ENCODE data around the gene ARHGAP5. TPM values are rescaled to one million over a fixed set of nuclear protein-coding genes. Genes with fewer than 3 reads are reported as not detected.

The ARHGAP5 gene
- total RNA-seq, 3 donors from 2014 or later (not counting 1 experiment from before 2014, with no cell fraction given), result 31.5 to 45.8 (median 41.1) TPM

GRCh38 chr14:32087907-32088306 lies 10.8 kb downstream of the ARHGAP5 start:
- no peak for DNase-seq
- ATAC-seq, result no peak
- no peaks in the 10 kb centered on the region for H3K9me3 ChIP-seq (ENCODE audit: control insufficient read depth, insufficient read depth, low read length)
- H3K4me1 ChIP-seq (ENCODE audit: control insufficient read depth, insufficient read depth, low read length), result no peaks in the 10 kb centered on the region
- H3K27me3 ChIP-seq (ENCODE audit: control insufficient read depth, insufficient read depth, low read length), result no peaks in the 10 kb centered on the region
- no peak for TF ChIP-seq CTCF (IDR thresholded peaks at IDR 0.05)
- peaks cover 9% of the 10 kb centered on the region for H3K36me3 Mint-ChIP-seq
- H3K27me3 Mint-ChIP-seq (ENCODE audit: low read depth in 2 of 2), result peaks cover 0 to 5% of the 10 kb centered on the region in 2 donors
- 100% methylated on average over 1 of the region's 2 CpGs for WGBS (ENCODE audit: insufficient coverage)
- H3K27ac ChIP-seq (ENCODE audit: low read length), result no peak overlapping the region
- H3K4me1 Mint-ChIP-seq, result peaks cover 0 to 6% of the 10 kb centered on the region in 2 donors
- no peaks in the 10 kb centered on the region for H3K9me3 Mint-ChIP-seq
- H3K4me3 ChIP-seq (ENCODE audit: low read length), result no peak overlapping the region
- H3K36me3 ChIP-seq (ENCODE audit: control insufficient read depth, insufficient read depth, low read length), result peaks cover 10% of the 10 kb centered on the region
- no peak overlapping the region for H3K27ac Mint-ChIP-seq
- intact Hi-C loops (cut with micrococcal nuclease), result no loop called here
- no peak overlapping the region for H3K4me3 Mint-ChIP-seq

- Histone ChIP-seq H3K27me3 (ENCODE audit: control insufficient read depth, insufficient read depth, low read length) (no peaks in the 10 kb centered on the region), H3K4me3 (ENCODE audit: low read length) (no peak overlapping the region), H3K36me3 (ENCODE audit: control insufficient read depth, insufficient read depth, low read length) (peaks cover 10% of the 10 kb centered on the region), H3K27ac (ENCODE audit: low read length) (no peak overlapping the region), H3K4me1 (ENCODE audit: control insufficient read depth, insufficient read depth, low read length) (no peaks in the 10 kb centered on the region), H3K9me3 (ENCODE audit: control insufficient read depth, insufficient read depth, low read length) (no peaks in the 10 kb centered on the region)
- TF ChIP-seq CTCF (IDR thresholded peaks at IDR 0.05), result no peak
- H3K27ac Mint-ChIP-seq, result no peak overlapping the region
- intact Hi-C loops (cut with micrococcal nuclease), result no loop called here
- H3K36me3 Mint-ChIP-seq, result peaks cover 14% of the 10 kb centered on the region
- H3K4me1 Mint-ChIP-seq, result peaks cover 0 to 6% of the 10 kb centered on the region in 2 donors
- DNase-seq (no peak), ATAC-seq (no peak)
- 93% methylated on average over 5 of the region's 6 CpGs for WGBS (ENCODE audit: insufficient coverage)
- H3K27me3 Mint-ChIP-seq (ENCODE audit: low read depth in 2 of 2), result peaks cover 0 to 5% of the 10 kb centered on the region in 2 donors
- H3K4me3 Mint-ChIP-seq, result no peak overlapping the region
- no peaks in the 10 kb centered on the region for H3K9me3 Mint-ChIP-seq
Measured at GRCh38 chr14:32090686-32091085, 13.6 kb downstream of the ARHGAP5 start.

- no peak for ATAC-seq
Measured at GRCh38 chr14:32099473-32099872, 22.4 kb downstream of the ARHGAP5 start.

More at GRCh38 chr14:32099473-32099872, 22.4 kb downstream of the ARHGAP5 start:
- no peak overlapping the region for H3K4me3 ChIP-seq (ENCODE audit: low read length)
- Mint-ChIP-seq H3K4me1 (peaks cover 23 to 24% of the 10 kb centered on the region in 2 donors), H3K36me3 (no peaks in the 10 kb centered on the region), H3K9me3 (no peaks in the 10 kb centered on the region), H3K27ac (no peak overlapping the region), H3K27me3 (ENCODE audit: low read depth in 2 of 2) (no peaks in the 10 kb centered on the region), H3K4me3 (no peak overlapping the region)
- H3K27ac ChIP-seq (ENCODE audit: low read length), result no peak overlapping the region
- TF ChIP-seq CTCF (IDR thresholded peaks at IDR 0.05), result no peak
- DNase-seq, result no peak
- intact Hi-C loops (cut with micrococcal nuclease), result no loop called here
- H3K27me3 ChIP-seq (ENCODE audit: control insufficient read depth, insufficient read depth, low read length), result no peaks in the 10 kb centered on the region
- 90% methylated on average over 2 of the region's 2 CpGs for WGBS (ENCODE audit: insufficient coverage)
- H3K36me3 ChIP-seq (ENCODE audit: control insufficient read depth, insufficient read depth, low read length), result no peaks in the 10 kb centered on the region
- peaks cover 7% of the 10 kb centered on the region for H3K4me1 ChIP-seq (ENCODE audit: control insufficient read depth, insufficient read depth, low read length)
- no peaks in the 10 kb centered on the region for H3K9me3 ChIP-seq (ENCODE audit: control insufficient read depth, insufficient read depth, low read length)

Measured in natural killer cell (primary cell).